ENCODE measurements around the gene NOTCH1.
"Not testable (repeated sequence)": the region's sequence is repeated elsewhere in the genome, so short reads cannot be mapped to it uniquely, and the experiment has no call there.

NOTCH1 gene

GRCh38 chr9:136576269-136576626 lies 30.4 kb upstream of the NOTCH1 start:
- TF ChIP-seq, protein P1, sequence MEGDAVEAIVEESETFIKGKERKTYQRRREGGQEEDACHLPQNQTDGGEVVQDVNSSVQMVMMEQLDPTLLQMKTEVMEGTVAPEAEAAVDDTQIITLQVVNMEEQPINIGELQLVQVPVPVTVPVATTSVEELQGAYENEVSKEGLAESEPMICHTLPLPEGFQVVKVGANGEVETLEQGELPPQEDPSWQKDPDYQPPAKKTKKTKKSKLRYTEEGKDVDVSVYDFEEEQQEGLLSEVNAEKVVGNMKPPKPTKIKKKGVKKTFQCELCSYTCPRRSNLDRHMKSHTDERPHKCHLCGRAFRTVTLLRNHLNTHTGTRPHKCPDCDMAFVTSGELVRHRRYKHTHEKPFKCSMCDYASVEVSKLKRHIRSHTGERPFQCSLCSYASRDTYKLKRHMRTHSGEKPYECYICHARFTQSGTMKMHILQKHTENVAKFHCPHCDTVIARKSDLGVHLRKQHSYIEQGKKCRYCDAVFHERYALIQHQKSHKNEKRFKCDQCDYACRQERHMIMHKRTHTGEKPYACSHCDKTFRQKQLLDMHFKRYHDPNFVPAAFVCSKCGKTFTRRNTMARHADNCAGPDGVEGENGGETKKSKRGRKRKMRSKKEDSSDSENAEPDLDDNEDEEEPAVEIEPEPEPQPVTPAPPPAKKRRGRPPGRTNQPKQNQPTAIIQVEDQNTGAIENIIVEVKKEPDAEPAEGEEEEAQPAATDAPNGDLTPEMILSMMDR (conservative IDR thresholded peaks at IDR 0.05): no peak

GRCh38 chr9:136575626-136576268 lies 29.9 kb upstream of the NOTCH1 start:
- TF ChIP-seq, protein P1 (conservative IDR thresholded peaks at IDR 0.05): no peak
- no peak overlapping the region for H3K27ac ChIP-seq

More at GRCh38 chr9:136576269-136576626, 30.4 kb upstream of the NOTCH1 start:
- no peak overlapping the region for H3K27ac ChIP-seq

DNA sequence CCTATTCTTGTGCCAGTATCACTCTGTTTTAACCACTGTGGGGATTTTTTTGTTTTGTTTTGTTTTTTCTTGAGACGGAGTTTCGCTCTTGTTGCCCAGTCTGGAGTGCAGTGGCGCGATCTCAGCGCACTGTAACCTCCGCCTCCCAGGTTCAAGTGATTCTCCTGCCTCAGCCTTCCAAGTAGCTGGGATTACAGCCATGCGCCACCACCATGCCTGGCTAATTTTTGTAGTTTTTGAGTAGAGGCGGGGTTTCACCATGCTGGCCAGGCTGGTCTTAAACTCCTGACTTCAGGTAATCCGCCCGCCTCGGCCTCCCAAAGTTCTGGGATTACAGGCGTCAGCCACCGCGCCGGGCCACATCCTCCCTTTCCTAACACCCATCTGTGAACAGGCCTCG lies 28.8 kb upstream of the NOTCH1 start:
- H3K27ac ChIP-seq: not testable (repeated sequence)

GRCh38 chr9:136572828-136573625 lies 27.2 kb upstream of the NOTCH1 start:
- H3K27ac ChIP-seq: no peak overlapping the region
- TF ChIP-seq, protein P1 (conservative IDR thresholded peaks at IDR 0.05): no peak

DNA sequence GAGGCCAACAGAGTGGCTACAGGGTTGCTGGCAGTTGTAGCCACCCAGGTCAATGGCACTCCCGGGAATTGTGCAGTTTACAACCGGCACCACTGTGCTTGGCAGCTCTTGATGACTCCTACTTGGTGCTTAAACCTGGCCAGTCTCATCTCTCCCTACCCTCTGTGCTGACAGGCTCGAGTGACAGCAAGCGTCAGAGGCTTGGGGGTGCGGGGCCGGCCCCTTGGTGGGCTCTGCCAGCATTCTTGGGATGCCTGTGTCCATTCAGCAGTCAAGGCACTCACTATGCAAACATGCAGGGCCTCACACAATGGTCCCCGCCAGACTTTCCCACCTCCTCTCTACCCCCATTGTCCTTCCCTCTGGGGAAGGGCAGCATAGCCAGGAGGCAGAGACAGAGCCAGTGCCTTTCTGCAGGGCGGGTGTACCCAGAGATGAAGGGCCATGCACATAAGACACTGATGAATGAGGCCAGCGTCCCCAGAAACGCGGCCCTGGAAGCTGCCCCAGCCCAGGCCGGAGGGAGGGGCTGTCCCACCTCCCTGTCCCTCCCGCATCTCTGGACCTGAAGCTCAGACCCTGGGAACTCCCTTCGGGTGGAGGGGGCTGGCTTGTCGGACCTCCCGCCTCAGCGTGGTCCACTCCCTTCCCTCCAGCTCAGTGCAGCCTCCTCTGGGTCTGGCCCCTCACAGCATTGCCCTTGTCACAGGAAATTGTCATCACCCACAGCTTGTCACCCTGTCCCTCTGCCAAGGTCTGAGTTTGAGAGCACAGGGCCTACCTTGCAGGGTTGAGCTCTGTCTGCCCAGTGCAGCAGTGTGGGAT lies 26.4 kb upstream of the NOTCH1 start:
- H3K27ac ChIP-seq: no peak overlapping the region
- TF ChIP-seq, protein P1 (conservative IDR thresholded peaks at IDR 0.05): no peak

GRCh38 chr9:136571531-136571930 lies 25.7 kb upstream of the NOTCH1 start:
- no peak overlapping the region for H3K27ac ChIP-seq
- TF ChIP-seq, protein P1 (conservative IDR thresholded peaks at IDR 0.05): no peak

DNA sequence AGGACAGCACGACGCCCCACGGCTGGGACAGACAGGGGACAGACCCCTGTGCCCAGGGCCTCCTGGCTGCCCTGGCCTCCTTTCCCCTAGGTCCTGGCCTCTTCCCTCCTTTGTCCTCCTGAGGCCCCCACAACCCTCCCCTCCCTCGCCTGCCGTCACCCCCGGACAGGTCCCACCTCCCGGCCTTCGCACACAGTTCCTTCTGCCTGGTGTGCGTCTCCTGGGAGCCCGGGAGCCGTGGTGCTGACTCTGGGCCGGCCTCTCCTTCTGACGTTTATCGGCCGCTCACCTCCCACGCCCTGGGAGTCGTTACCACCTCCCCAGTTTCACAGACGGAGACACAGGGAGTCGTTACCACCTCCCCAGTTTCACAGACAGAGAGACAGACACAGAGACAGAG lies 25.1 kb upstream of the NOTCH1 start:
- H3K27ac ChIP-seq: no peak overlapping the region
- TF ChIP-seq, protein P1 (conservative IDR thresholded peaks at IDR 0.05): no peak

Measured in VCaP (cell line).